ENCODE data around the gene EVPL. TPM values are rescaled to one million over a fixed set of nuclear protein-coding genes. Genes with fewer than 3 reads are reported as not detected.
"Not testable (repeated sequence)": the region's sequence is repeated elsewhere in the genome, so short reads cannot be mapped to it uniquely, and the experiment has no call there.

EVPL gene
- total RNA-seq, 1 donor from 2014 or later, result under 0.01 TPM

DNA sequence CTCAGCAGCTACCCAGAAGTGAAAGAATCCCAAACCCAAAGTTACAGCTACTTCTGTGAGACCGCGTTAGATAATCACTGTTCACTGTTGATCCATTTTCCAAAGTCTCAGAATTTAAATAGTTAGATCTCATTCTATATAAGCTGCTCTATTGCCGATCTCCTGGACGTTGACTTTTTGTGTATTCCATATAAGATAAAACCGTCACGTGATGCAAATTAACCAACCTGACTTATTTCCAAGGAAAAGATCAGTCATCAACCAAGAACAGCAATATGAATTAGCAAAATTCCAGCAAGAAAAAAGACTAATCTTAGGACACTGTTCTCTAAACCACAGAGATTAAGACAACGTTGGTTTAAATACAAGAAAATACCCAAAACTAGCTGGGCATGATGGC lies 56.5 kb downstream of the EVPL start:
- Histone ChIP-seq H3K36me3 (ENCODE audit: control insufficient read depth in 3 of 3, insufficient read depth in 3 of 3, low read length in 3 of 3) (peaks cover 3 to 10% (median 6%) of the 10 kb centered on the region in 3 donors), H3K27me3 (ENCODE audit: control insufficient read depth in 3 of 3, insufficient read depth in 3 of 3, low read length in 3 of 3) (no peaks in the 10 kb centered on the region), H3K4me1 (ENCODE audit: control insufficient read depth in 3 of 3, insufficient read depth in 3 of 3, low read length in 3 of 3) (peaks cover 0 to 9% (median 3%) of the 10 kb centered on the region in 3 donors), H3K4me3 (ENCODE audit: low read length in 3 of 3) (no peak overlapping the region), H3K9me3 (ENCODE audit: control insufficient read depth in 3 of 3, low read length in 3 of 3) (no peaks in the 10 kb centered on the region), H3K27ac (ENCODE audit: low read depth, low read length) (no peak overlapping the region), H3K9ac (ENCODE audit: low read depth in 1 of 3, low read length in 3 of 3) (no peak overlapping the region)

DNA sequence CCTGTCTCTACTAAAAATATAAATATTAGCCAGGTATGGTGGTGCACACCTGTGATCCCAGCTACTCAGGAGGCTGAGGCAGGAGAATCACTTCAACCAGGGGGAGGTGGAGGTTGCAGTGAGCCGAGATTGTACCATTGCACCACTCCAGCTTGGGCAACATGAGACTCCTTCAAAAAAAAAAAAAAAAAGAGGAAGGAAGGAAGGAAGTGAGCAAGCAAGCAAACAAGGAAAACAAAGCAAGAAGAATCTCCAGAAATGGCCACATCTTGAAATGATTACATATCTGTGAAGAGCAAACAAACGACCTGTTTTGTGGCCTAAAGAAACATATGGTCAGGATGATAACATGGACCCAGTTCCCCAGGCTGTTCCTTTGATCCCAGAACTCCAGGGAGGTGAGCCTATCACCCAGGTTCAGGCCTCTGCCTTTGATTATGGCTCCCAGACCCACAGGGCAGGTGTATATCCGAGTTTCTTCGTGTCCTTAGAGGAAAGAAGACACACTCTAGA lies 57.0 kb downstream of the EVPL start:
- H3K9ac ChIP-seq (ENCODE audit: low read depth in 1 of 3, low read length in 3 of 3), result no peak overlapping the region
- peaks cover 3 to 10% (median 6%) of the 10 kb centered on the region in 3 donors for H3K36me3 ChIP-seq (ENCODE audit: control insufficient read depth in 3 of 3, insufficient read depth in 3 of 3, low read length in 3 of 3)
- H3K27me3 ChIP-seq (ENCODE audit: control insufficient read depth in 3 of 3, insufficient read depth in 3 of 3, low read length in 3 of 3), result no peaks in the 10 kb centered on the region
- H3K4me3 ChIP-seq (ENCODE audit: low read length in 3 of 3), result no peak overlapping the region
- no peak overlapping the region for H3K27ac ChIP-seq (ENCODE audit: low read depth, low read length)
- H3K4me1 ChIP-seq (ENCODE audit: control insufficient read depth in 3 of 3, insufficient read depth in 3 of 3, low read length in 3 of 3), result peaks cover 0 to 9% (median 3%) of the 10 kb centered on the region in 3 donors
- H3K9me3 ChIP-seq (ENCODE audit: control insufficient read depth in 3 of 3, low read length in 3 of 3), result no peaks in the 10 kb centered on the region

DNA sequence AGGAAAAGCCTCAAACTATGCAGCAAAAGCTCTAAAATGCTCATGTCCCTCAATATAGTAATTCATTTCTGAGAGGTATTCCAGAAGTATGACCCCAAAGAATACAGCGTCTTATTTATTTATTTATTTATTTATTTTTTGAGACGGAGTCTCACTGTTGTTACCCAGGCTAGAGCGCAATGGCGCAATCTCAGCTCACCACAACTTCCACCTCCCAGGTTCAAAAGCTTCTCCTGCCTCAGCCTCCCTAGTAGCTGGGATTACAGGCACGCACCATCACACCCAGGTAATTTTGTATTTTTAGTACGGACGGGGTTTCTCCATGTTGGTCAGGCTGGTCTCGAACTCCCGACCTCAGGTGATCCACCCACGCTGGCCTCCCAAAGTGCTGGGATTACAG lies 58.1 kb downstream of the EVPL start:
- H3K27ac ChIP-seq (ENCODE audit: low read depth, low read length); H3K9ac ChIP-seq (ENCODE audit: low read depth in 1 of 3, low read length in 3 of 3); H3K9me3 ChIP-seq (ENCODE audit: control insufficient read depth in 3 of 3, low read length in 3 of 3); H3K4me1 ChIP-seq (ENCODE audit: control insufficient read depth in 3 of 3, insufficient read depth in 3 of 3, low read length in 3 of 3); H3K36me3 ChIP-seq (ENCODE audit: control insufficient read depth in 3 of 3, insufficient read depth in 3 of 3, low read length in 3 of 3); H3K4me3 ChIP-seq (ENCODE audit: low read length in 3 of 3); H3K27me3 ChIP-seq (ENCODE audit: control insufficient read depth in 3 of 3, insufficient read depth in 3 of 3, low read length in 3 of 3): not testable (repeated sequence)

DNA sequence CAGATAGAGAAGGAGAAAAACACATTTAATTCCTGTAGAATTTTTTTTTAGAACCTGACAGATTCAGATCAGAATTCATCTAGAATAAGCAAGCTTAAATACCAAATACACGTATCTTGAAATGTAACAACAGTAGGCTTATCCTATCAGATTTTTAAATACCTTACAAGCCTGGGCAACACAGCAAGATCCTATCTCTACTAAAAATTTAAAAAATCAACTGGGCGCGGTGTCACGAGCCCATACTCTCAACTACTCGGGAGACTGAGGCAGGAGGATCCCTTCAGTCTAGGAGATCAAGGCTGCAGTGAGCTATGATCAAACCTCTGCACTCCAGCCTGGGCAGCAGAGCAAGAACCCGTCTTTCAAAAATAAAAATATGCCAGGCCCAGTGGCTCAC lies 61.6 kb downstream of the EVPL start:
- Histone ChIP-seq H3K27me3 (ENCODE audit: control insufficient read depth in 3 of 3, insufficient read depth in 3 of 3, low read length in 3 of 3) (no peaks in the 10 kb centered on the region), H3K9me3 (ENCODE audit: control insufficient read depth in 3 of 3, low read length in 3 of 3) (no peaks in the 10 kb centered on the region), H3K27ac (ENCODE audit: low read depth, low read length) (no peak overlapping the region), H3K4me1 (ENCODE audit: control insufficient read depth in 3 of 3, insufficient read depth in 3 of 3, low read length in 3 of 3) (no peaks in the 10 kb centered on the region), H3K4me3 (ENCODE audit: low read length in 3 of 3) (no peak overlapping the region), H3K36me3 (ENCODE audit: control insufficient read depth in 3 of 3, insufficient read depth in 3 of 3, low read length in 3 of 3) (peaks cover 0 to 6% (median 0%) of the 10 kb centered on the region in 3 donors), H3K9ac (ENCODE audit: low read depth in 1 of 3, low read length in 3 of 3) (no peak overlapping the region)

DNA sequence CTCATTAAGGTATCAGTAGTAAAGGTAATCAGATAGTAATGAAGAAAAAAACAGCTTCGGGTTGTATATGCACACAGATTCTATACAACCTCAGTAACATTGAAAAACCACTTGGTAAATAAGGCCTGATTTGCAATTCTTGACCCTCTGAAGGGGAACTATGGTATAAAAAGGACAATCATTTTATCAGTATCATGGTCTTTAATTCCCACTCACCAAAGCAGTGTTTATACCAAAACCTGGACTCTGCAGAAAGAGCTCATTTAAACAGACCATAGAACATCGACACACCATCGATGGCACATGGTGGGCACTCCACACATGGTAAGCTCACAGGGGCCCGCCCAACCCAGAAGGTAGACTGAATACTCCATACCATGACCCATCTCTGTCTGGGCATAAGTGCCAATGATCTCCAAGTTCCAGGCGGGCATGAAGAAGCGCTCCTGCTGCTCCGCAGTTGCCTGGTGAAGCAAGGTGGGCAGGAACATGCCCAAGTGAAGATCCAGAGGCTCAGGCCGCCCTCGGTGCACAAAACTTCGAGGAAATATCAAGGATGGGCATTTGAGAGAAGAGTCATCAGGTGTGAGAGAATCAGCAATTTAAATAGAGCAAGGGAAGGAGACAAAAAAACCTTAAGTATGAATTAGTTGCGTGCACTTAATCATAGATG lies 67.1 kb downstream of the EVPL start:
- no peak overlapping the region for H3K9ac ChIP-seq (ENCODE audit: low read depth in 1 of 3, low read length in 3 of 3)
- H3K27ac ChIP-seq (ENCODE audit: low read depth, low read length), result no peak overlapping the region
- H3K9me3 ChIP-seq (ENCODE audit: control insufficient read depth in 3 of 3, low read length in 3 of 3), result no peaks in the 10 kb centered on the region
- no peak overlapping the region for H3K4me3 ChIP-seq (ENCODE audit: low read length in 3 of 3)
- H3K4me1 ChIP-seq (ENCODE audit: control insufficient read depth in 3 of 3, insufficient read depth in 3 of 3, low read length in 3 of 3), result no peaks in the 10 kb centered on the region
- H3K27me3 ChIP-seq (ENCODE audit: control insufficient read depth in 3 of 3, insufficient read depth in 3 of 3, low read length in 3 of 3), result no peaks in the 10 kb centered on the region
- peaks cover 12 to 16% (median 15%) of the 10 kb centered on the region in 3 donors for H3K36me3 ChIP-seq (ENCODE audit: control insufficient read depth in 3 of 3, insufficient read depth in 3 of 3, low read length in 3 of 3)

DNA sequence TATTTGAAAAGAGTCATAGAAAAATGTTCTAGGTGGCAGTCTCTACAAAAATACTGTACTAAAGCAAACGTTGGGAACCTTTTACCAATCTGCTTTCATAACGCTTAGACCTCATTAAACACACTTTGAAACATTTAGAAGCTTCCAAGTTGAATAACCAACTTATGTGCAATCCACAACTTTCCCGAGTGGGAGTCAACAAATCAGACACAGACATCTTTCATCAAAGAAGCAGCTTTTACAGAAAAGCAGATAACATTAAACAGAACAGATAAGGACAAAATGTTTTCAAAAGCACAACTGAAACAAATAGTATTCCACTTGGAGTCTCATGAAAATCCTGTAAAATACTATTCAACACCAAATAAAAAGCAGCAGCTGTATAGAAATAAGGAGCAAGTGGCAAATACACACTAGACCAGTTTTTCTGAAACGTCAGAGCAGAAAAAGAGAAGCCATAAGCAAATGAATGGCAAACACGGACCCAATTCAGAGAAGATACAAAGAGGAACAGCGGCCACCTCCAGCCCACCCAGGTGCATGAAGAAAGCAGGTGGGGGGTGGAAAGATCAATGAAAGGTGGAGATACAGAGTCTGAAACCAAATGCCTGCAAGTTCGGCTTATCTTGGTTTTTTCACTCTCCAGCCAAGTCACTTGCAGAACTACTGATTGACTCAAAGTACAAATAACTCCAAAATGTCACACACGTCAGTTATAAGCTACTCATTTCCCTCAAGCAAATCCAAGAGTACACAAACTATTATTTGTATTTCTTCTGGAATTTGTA lies 67.9 kb downstream of the EVPL start:
- H3K4me1 ChIP-seq (ENCODE audit: control insufficient read depth in 3 of 3, insufficient read depth in 3 of 3, low read length in 3 of 3), result no peaks in the 10 kb centered on the region
- no peak overlapping the region for H3K27ac ChIP-seq (ENCODE audit: low read depth, low read length)
- H3K9ac ChIP-seq (ENCODE audit: low read depth in 1 of 3, low read length in 3 of 3), result no peak overlapping the region
- no peaks in the 10 kb centered on the region for H3K27me3 ChIP-seq (ENCODE audit: control insufficient read depth in 3 of 3, insufficient read depth in 3 of 3, low read length in 3 of 3)
- H3K4me3 ChIP-seq (ENCODE audit: low read length in 3 of 3), result no peak overlapping the region
- H3K9me3 ChIP-seq (ENCODE audit: control insufficient read depth in 3 of 3, low read length in 3 of 3), result no peaks in the 10 kb centered on the region
- peaks cover 13 to 17% (median 16%) of the 10 kb centered on the region in 3 donors for H3K36me3 ChIP-seq (ENCODE audit: control insufficient read depth in 3 of 3, insufficient read depth in 3 of 3, low read length in 3 of 3)

Other genes starting within 250 kb of the EVPL start
- 15.7 TPM for gene UNK, start 242.5 kb downstream of the EVPL start, total RNA-seq
- gene UNC13D, start 182.9 kb downstream of the EVPL start, total RNA-seq, result 1.6 TPM
- gene WBP2, start 172.0 kb downstream of the EVPL start, total RNA-seq, result 17.7 TPM
- gene TRIM47, start 148.7 kb downstream of the EVPL start, total RNA-seq, result 23.5 TPM
- 20.4 TPM for gene TRIM65, start 130.4 kb downstream of the EVPL start, total RNA-seq
- 32.9 TPM for gene MRPL38, start 122.4 kb downstream of the EVPL start, total RNA-seq
- 6.3 TPM for gene FBF1, start 86.3 kb downstream of the EVPL start, total RNA-seq
- 32.4 TPM for gene ACOX1, start 48.1 kb downstream of the EVPL start, total RNA-seq
- 3.1 TPM for gene TEN1, start 48.1 kb downstream of the EVPL start, total RNA-seq
- gene CDK3, start 26.5 kb downstream of the EVPL start, total RNA-seq, result 1.6 TPM
- gene SRP68, start 45.2 kb upstream of the EVPL start, total RNA-seq, result 41.8 TPM
- gene GALR2, start 47.5 kb upstream of the EVPL start, total RNA-seq, result not detected
- gene ZACN, start 51.9 kb upstream of the EVPL start, total RNA-seq, result not detected
- gene EXOC7, start 76.5 kb upstream of the EVPL start, total RNA-seq, result 54.8 TPM
- under 0.01 TPM for gene FOXJ1, start 113.9 kb upstream of the EVPL start, total RNA-seq
- gene RNF157, start 213.2 kb upstream of the EVPL start, total RNA-seq, result 6.8 TPM
- 2.6 TPM for gene UBALD2, start 238.0 kb upstream of the EVPL start, total RNA-seq